ENCODE measurements around the gene SCAMP4.

GRCh38 chr19:1962674-1963073 lies 57.5 kb downstream of the SCAMP4 start:
- TF ChIP-seq CTCF (IDR thresholded peaks at IDR 0.05) (no peak), IRF2 (CRISPR knock-in tag; IDR thresholded peaks at IDR 0.05; ENCODE audit: borderline replicate concordance, low read depth) (no peak), NR3C1 (CRISPR knock-in tag; conservative IDR thresholded peaks at IDR 0.05; ENCODE audit: low read depth) (no peak), PREB (CRISPR knock-in tag; IDR thresholded peaks at IDR 0.05; ENCODE audit: borderline replicate concordance) (no peak), ZNF423 (CRISPR knock-in tag; IDR thresholded peaks at IDR 0.05) (no peak), JAZF1 (CRISPR knock-in tag; IDR thresholded peaks at IDR 0.05) (no peak), ZNF121 (CRISPR knock-in tag; IDR thresholded peaks at IDR 0.05) (no peak), KAT7 (CRISPR knock-in tag; IDR thresholded peaks at IDR 0.05; ENCODE audit: borderline replicate concordance) (no peak), NR2C2 (CRISPR knock-in tag; IDR thresholded peaks at IDR 0.05) (no peak)
- TF ChIP-seq, protein P1, sequence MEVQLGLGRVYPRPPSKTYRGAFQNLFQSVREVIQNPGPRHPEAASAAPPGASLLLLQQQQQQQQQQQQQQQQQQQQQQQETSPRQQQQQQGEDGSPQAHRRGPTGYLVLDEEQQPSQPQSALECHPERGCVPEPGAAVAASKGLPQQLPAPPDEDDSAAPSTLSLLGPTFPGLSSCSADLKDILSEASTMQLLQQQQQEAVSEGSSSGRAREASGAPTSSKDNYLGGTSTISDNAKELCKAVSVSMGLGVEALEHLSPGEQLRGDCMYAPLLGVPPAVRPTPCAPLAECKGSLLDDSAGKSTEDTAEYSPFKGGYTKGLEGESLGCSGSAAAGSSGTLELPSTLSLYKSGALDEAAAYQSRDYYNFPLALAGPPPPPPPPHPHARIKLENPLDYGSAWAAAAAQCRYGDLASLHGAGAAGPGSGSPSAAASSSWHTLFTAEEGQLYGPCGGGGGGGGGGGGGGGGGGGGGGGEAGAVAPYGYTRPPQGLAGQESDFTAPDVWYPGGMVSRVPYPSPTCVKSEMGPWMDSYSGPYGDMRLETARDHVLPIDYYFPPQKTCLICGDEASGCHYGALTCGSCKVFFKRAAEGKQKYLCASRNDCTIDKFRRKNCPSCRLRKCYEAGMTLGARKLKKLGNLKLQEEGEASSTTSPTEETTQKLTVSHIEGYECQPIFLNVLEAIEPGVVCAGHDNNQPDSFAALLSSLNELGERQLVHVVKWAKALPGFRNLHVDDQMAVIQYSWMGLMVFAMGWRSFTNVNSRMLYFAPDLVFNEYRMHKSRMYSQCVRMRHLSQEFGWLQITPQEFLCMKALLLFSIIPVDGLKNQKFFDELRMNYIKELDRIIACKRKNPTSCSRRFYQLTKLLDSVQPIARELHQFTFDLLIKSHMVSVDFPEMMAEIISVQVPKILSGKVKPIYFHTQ (CRISPR knock-in tag; IDR thresholded peaks at IDR 0.05): no peak
- TF ChIP-seq, protein P2, sequence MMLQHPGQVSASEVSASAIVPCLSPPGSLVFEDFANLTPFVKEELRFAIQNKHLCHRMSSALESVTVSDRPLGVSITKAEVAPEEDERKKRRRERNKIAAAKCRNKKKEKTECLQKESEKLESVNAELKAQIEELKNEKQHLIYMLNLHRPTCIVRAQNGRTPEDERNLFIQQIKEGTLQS (CRISPR knock-in tag; conservative IDR thresholded peaks at IDR 0.05): no peak
- TF ChIP-seq, protein P3, sequence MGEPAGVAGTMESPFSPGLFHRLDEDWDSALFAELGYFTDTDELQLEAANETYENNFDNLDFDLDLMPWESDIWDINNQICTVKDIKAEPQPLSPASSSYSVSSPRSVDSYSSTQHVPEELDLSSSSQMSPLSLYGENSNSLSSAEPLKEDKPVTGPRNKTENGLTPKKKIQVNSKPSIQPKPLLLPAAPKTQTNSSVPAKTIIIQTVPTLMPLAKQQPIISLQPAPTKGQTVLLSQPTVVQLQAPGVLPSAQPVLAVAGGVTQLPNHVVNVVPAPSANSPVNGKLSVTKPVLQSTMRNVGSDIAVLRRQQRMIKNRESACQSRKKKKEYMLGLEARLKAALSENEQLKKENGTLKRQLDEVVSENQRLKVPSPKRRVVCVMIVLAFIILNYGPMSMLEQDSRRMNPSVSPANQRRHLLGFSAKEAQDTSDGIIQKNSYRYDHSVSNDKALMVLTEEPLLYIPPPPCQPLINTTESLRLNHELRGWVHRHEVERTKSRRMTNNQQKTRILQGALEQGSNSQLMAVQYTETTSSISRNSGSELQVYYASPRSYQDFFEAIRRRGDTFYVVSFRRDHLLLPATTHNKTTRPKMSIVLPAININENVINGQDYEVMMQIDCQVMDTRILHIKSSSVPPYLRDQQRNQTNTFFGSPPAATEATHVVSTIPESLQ (CRISPR knock-in tag; IDR thresholded peaks at IDR 0.05): no peak
